Keratinocyte (primary cell): Measurements from ENCODE around the gene ABTB1. TPM values are rescaled to one million over a fixed set of nuclear protein-coding genes. Genes with fewer than 3 reads are reported as not detected.

ENCODE experiments used
- DNase-seq: peaks from one replicate; pipeline ENCODE4 v3.0.0-alpha.2; 2011; ENCODE audit warnings: low read depth, missing footprints, low spot score
- FAIRE-seq: peaks from 2 replicates; lab custom pipeline; 2011; peaks lifted over from hg19 to GRCh38; lab: Jason Lieb, UNC
- H2AFZ ChIP-seq: 2 replicates; pipeline ENCODE4 v1.6.0; 2012; ENCODE audit warnings: low read length, control low read depth, inconsistent platforms; ENCODE audit not compliant: control insufficient read depth
- H3K27ac ChIP-seq: 2 replicates; pipeline ENCODE4 v1.5.1; 2011; ENCODE audit warnings: low read length; ENCODE audit not compliant: control insufficient read depth, insufficient read depth
- H3K27me3 ChIP-seq: 3 replicates; pipeline ENCODE4 v1.6.0; 2011; ENCODE audit warnings: low read length; ENCODE audit not compliant: control insufficient read depth, insufficient read depth; ENCODE audit errors: extremely low read depth
- H3K36me3 ChIP-seq, 2 experiments: 2 replicates in 1 of 2; 3 replicates in 1 of 2; pipeline ENCODE4 v1.5.1; 2011; ENCODE audit warnings: low read length in 2 of 2, mild to moderate bottlenecking in 1 of 2; ENCODE audit not compliant: control insufficient read depth in 2 of 2, insufficient read depth in 2 of 2; ENCODE audit errors: extremely low read depth in 1 of 2
- H3K4me1 ChIP-seq: 3 replicates; pipeline ENCODE4 v1.5.1; 2011; ENCODE audit warnings: low read length; ENCODE audit not compliant: control insufficient read depth, insufficient read depth; ENCODE audit errors: extremely low read depth
- H3K4me2 ChIP-seq: 3 replicates; pipeline ENCODE4 v1.6.0; 2011; ENCODE audit warnings: low read depth, low read length; ENCODE audit not compliant: control insufficient read depth, insufficient read depth; ENCODE audit errors: extremely low read depth
- H3K4me3 ChIP-seq, 3 experiments: fragments of 200-600 bp in 1 of 3; sonication (generic) in 1 of 3; 2 replicates in 2 of 3; 3 replicates in 1 of 3; pipeline ENCODE4 v1.5.1; 2011 to 2016; ENCODE audit warnings: low read length in 3 of 3, mild to moderate bottlenecking in 3 of 3, control low read depth in 2 of 3, inconsistent platforms in 1 of 3, low read depth in 1 of 3, mixed read lengths in 1 of 3, mixed run types in 1 of 3, moderate library complexity in 1 of 3; ENCODE audit not compliant: control insufficient read depth in 2 of 3, insufficient read depth in 2 of 3; ENCODE audit errors: extremely low read depth in 1 of 3
- H3K79me2 ChIP-seq: 2 replicates; pipeline ENCODE4 v1.6.0; 2012; ENCODE audit warnings: low read length; ENCODE audit not compliant: control insufficient read depth, insufficient read depth
- H3K9ac ChIP-seq: 3 replicates; pipeline ENCODE4 v1.6.0; 2011; ENCODE audit warnings: low read length; ENCODE audit not compliant: control insufficient read depth, insufficient read depth; ENCODE audit errors: extremely low read depth
- H3K9me1 ChIP-seq: 3 replicates; pipeline ENCODE4 v1.6.0; 2011; ENCODE audit warnings: low read length; ENCODE audit not compliant: control insufficient read depth, insufficient read depth; ENCODE audit errors: extremely low read depth
- H3K9me3 ChIP-seq: 2 replicates; pipeline ENCODE4 v1.5.1; 2012; ENCODE audit warnings: low read depth, low read length; ENCODE audit not compliant: control insufficient read depth
- H4K20me1 ChIP-seq: 3 replicates; pipeline ENCODE4 v1.6.0; 2011; ENCODE audit warnings: low read length; ENCODE audit not compliant: control insufficient read depth, insufficient read depth; ENCODE audit errors: extremely low read depth
- CTCF ChIP-seq, 3 experiments: IDR thresholded peaks in 1 of 3; conservative IDR thresholded peaks in 1 of 3; optimal IDR thresholded peaks in 1 of 3; 2 replicates in 2 of 3; 3 replicates in 1 of 3; pipeline versions ENCODE3 to v1.5.1; 2011; ENCODE audit warnings: low read length in 3 of 3, mild to moderate bottlenecking in 3 of 3, moderate library complexity in 2 of 3, control low read depth in 1 of 3, inconsistent platforms in 1 of 3; ENCODE audit not compliant: insufficient read depth in 2 of 3; ENCODE audit errors: extremely low read depth in 1 of 3
- EZH2 ChIP-seq: IDR thresholded peaks from one replicate; pipeline ENCODE4 v1.6.1; 2012; ENCODE audit warnings: inconsistent platforms, mild to moderate bottlenecking, low read length, moderate library complexity
- dilution Hi-C: fragments of 300-500 bp; cut with MboI; formaldehyde crosslinking; loops from one replicate; pipeline ENCODE4 v1.7.0; 2020; ENCODE audit warnings: low sequenced_read_pairs; ENCODE audit not compliant: extremely low pct_ligation_motif_present
- polyA plus RNA-seq, 5 experiments: library from polyadenylated mRNA; depleted of rRNA in 3 of 5; stranded (reverse) in 3 of 5; stranded (forward) in 1 of 5; unstranded in 1 of 5; fragments of >200 nt; gene quantifications; 1 replicate in 1 of 5; 2 replicates in 3 of 5; 3 replicates in 1 of 5; pipeline versions ENCODE4 v1.2.1 to v1.2.3, GENCODE V29; 2011 to 2012; ENCODE audit warnings: missing spikeins in 2 of 5, low read depth in 1 of 5, low replicate concordance in 1 of 5

ABTB1 gene
- polyA plus RNA-seq, 1 donor (not counting 4 experiments of a cell fraction or from before 2014, with no cell fraction given): 11.6 TPM

GRCh38 chr3:127714866-127715265 is 42.1 kb downstream of the ABTB1 start:
- Histone ChIP-seq H3K27ac (no peak overlapping the region), H3K79me2 (no peaks in the 10 kb centered on the region), H3K9ac (no peak overlapping the region), H3K4me1 (peaks cover 13% of the 10 kb centered on the region), H3K36me3 (peaks cover 0 to 8% of the 10 kb centered on the region in 2 experiments), H3K9me1 (no peaks in the 10 kb centered on the region), H4K20me1 (no peaks in the 10 kb centered on the region), H2AFZ (no peak overlapping the region), H3K9me3 (no peaks in the 10 kb centered on the region), H3K27me3 (no peaks in the 10 kb centered on the region), H3K4me2 (no peak overlapping the region), H3K4me3 (no peak overlapping the region)
- DNase-seq: no peak
- no peak for FAIRE-seq
- dilution Hi-C loops: no loop called here
- no peak for TF ChIP-seq CTCF (optimal IDR thresholded peaks at IDR 0.05 in 1 of 3, IDR thresholded peaks at IDR 0.05 in 1 of 3, conservative IDR thresholded peaks at IDR 0.05 in 1 of 3; ENCODE audit: extremely low read depth in 1 of 3, insufficient read depth in 2 of 3, low read length in 3 of 3)
- no peak for TF ChIP-seq EZH2

- Histone ChIP-seq H3K4me3 (no peak overlapping the region), H3K4me1 (peaks cover 7% of the 10 kb centered on the region), H4K20me1 (no peaks in the 10 kb centered on the region), H3K79me2 (no peaks in the 10 kb centered on the region), H3K4me2 (no peak overlapping the region), H3K9ac (no peak overlapping the region), H3K27me3 (no peaks in the 10 kb centered on the region), H3K36me3 (peaks cover 0 to 5% of the 10 kb centered on the region in 2 experiments), H3K27ac (no peak overlapping the region), H3K9me3 (no peaks in the 10 kb centered on the region), H3K9me1 (no peaks in the 10 kb centered on the region), H2AFZ (no peak overlapping the region)
- dilution Hi-C loops: no loop called here
- no peak for FAIRE-seq
- DNase-seq: no peak
- TF ChIP-seq EZH2 (no peak), CTCF (optimal IDR thresholded peaks at IDR 0.05 in 1 of 3, IDR thresholded peaks at IDR 0.05 in 1 of 3, conservative IDR thresholded peaks at IDR 0.05 in 1 of 3; ENCODE audit: extremely low read depth in 1 of 3, insufficient read depth in 2 of 3, low read length in 3 of 3) (no peak)
These were observed 42.8 kb downstream of the ABTB1 start for GRCh38 chr3:127715532-127715931.
